Natural killer cell (primary cell): ENCODE data around the gene TSPO2. TPM values are rescaled to one million over a fixed set of nuclear protein-coding genes. Genes with fewer than 3 reads are reported as not detected.

Experiments
- ATAC-seq, 3 donors: fragments of 150-1000 bp in 2 of 3; fragments of 200-7000 bp in 1 of 3; cut with Tn5 transposase; 1 replicate in 1 of 3; 2 replicates in 2 of 3; pipeline ENCODE4 v1.10.0; 2021; ENCODE audit warnings: mild to moderate bottlenecking in 2 of 3, moderate library complexity in 2 of 3
- DNase-seq, 2 donors: peaks; one replicate each; pipeline versions ENCODE4 v3.0.0 to v3.0.0-alpha.2; 2013 to 2021; ENCODE audit warnings: mixed read lengths in 1 of 2
- H3K27ac ChIP-seq: one replicate; pipeline ENCODE4 v1.5.1; 2013; ENCODE audit warnings: mild to moderate bottlenecking, low read length
- H3K27me3 ChIP-seq: one replicate; pipeline ENCODE4 v1.6.1; 2013; ENCODE audit warnings: low read length; ENCODE audit not compliant: control insufficient read depth, insufficient read depth
- H3K36me3 ChIP-seq: one replicate; pipeline ENCODE4 v1.6.1; 2013; ENCODE audit warnings: low read length; ENCODE audit not compliant: control insufficient read depth, insufficient read depth
- H3K4me1 ChIP-seq: one replicate; pipeline ENCODE4 v1.6.1; 2013; ENCODE audit warnings: low read length; ENCODE audit not compliant: control insufficient read depth, insufficient read depth
- H3K4me3 ChIP-seq: one replicate; pipeline ENCODE4 v1.5.1; 2013; ENCODE audit warnings: low read length
- H3K9me3 ChIP-seq: one replicate; pipeline ENCODE4 v1.6.1; 2013; ENCODE audit warnings: low read length; ENCODE audit not compliant: control insufficient read depth, insufficient read depth
- H3K27ac Mint-ChIP-seq, 2 donors: one replicate each; pipeline ENCODE4 v1.8.0; 2022; ENCODE audit warnings: mild to moderate bottlenecking in 2 of 2, mixed read lengths in 2 of 2, moderate library complexity in 1 of 2
- H3K27me3 Mint-ChIP-seq, 2 donors: one replicate each; pipeline ENCODE4 v1.8.0; 2022; ENCODE audit warnings: low read depth in 2 of 2, mixed read lengths in 2 of 2
- H3K36me3 Mint-ChIP-seq: one replicate; pipeline ENCODE4 v1.8.0; 2022; ENCODE audit warnings: mixed read lengths
- H3K4me1 Mint-ChIP-seq, 2 donors: one replicate each; pipeline ENCODE4 v1.8.0; 2022; ENCODE audit warnings: mixed read lengths in 2 of 2
- H3K4me3 Mint-ChIP-seq: one replicate; pipeline ENCODE4 v1.8.0; 2022; ENCODE audit warnings: mild to moderate bottlenecking, moderate library complexity, mixed read lengths
- H3K9me3 Mint-ChIP-seq, 2 donors: one replicate each; pipeline ENCODE4 v1.8.0; 2022; ENCODE audit warnings: mixed read lengths in 2 of 2
- WGBS: methylation state at CpG from one replicate; pipeline ENCODE4 v1.1.7; 2013; ENCODE audit warnings: missing lambda C conversion rate; ENCODE audit not compliant: insufficient coverage; 5-methylcytosine and 5-hydroxymethylcytosine counted together
- intact Hi-C: fragments of 100-400 bp; cut with micrococcal nuclease; formaldehyde crosslinking; loops from one replicate; pipeline ENCODE4 v1.14.2; 2022
- total RNA-seq, 4 donors: library from RNA; stranded (reverse); fragments of 120-200 nt in 1 of 4; gene quantifications; one replicate each; pipeline versions ENCODE4 v1.2.3 to v1.2.4, GENCODE V29; 2013 to 2022
- TF ChIP-seq, protein P1 (sequence below): fragments of 200-600 bp; IDR thresholded peaks from one replicate; pipeline ENCODE4 v1.8.0; 2022; ENCODE audit warnings: antibody characterized with exemption

Gene TSPO2
- total RNA-seq, 3 donors from 2014 or later (not counting 1 experiment from before 2014, with no cell fraction given), result not detected

GRCh38 chr6:41025966-41026530 lies 16.2 kb upstream of the TSPO2 start:
- 94% methylated on average over 3 of the region's 3 CpGs for WGBS
- H3K4me1 ChIP-seq, result peaks cover 20% of the 10 kb centered on the region
- H3K4me3 Mint-ChIP-seq, result peak overlapping the region; percentile 56
- H3K27me3 ChIP-seq, result no peaks in the 10 kb centered on the region
- H3K4me3 ChIP-seq, result no peak overlapping the region
- H3K9me3 ChIP-seq, result no peaks in the 10 kb centered on the region
- intact Hi-C loops, result loop anchor here (5.0 kb wide), 2 partner anchors 41 to 1664 kb away; no protein-coding TSS in a partner anchor
- H3K36me3 ChIP-seq, result no peaks in the 10 kb centered on the region
- ATAC-seq (no peak), DNase-seq (no peak)
- H3K27me3 Mint-ChIP-seq, result no peaks in the 10 kb centered on the region
- H3K36me3 Mint-ChIP-seq, result no peaks in the 10 kb centered on the region
- peaks cover 24 to 28% of the 10 kb centered on the region in 2 donors for H3K4me1 Mint-ChIP-seq
- no peak overlapping the region for H3K27ac ChIP-seq
- TF ChIP-seq, protein P1, sequence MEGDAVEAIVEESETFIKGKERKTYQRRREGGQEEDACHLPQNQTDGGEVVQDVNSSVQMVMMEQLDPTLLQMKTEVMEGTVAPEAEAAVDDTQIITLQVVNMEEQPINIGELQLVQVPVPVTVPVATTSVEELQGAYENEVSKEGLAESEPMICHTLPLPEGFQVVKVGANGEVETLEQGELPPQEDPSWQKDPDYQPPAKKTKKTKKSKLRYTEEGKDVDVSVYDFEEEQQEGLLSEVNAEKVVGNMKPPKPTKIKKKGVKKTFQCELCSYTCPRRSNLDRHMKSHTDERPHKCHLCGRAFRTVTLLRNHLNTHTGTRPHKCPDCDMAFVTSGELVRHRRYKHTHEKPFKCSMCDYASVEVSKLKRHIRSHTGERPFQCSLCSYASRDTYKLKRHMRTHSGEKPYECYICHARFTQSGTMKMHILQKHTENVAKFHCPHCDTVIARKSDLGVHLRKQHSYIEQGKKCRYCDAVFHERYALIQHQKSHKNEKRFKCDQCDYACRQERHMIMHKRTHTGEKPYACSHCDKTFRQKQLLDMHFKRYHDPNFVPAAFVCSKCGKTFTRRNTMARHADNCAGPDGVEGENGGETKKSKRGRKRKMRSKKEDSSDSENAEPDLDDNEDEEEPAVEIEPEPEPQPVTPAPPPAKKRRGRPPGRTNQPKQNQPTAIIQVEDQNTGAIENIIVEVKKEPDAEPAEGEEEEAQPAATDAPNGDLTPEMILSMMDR, result no peak
- H3K9me3 Mint-ChIP-seq, result no peaks in the 10 kb centered on the region
- H3K27ac Mint-ChIP-seq, result no peak overlapping the region

DNA sequence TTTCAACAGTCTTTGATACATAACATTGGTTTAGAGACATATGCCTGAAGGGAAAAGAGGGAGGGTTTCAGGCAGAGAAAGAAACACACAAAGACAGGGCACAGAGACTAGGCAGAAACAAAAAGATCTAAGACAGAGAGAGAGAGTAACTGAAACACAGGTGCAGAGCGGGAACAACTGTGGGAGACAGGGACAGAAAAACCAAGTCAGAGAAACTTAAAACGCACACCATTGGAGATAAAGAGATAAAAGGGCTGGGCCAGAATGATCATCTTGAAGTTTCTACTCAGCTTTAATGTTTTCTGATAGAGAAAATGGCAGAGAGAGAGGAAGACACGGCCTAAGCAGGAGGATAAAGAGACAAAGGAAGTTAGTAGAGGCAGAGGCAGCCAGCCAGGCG lies 15.0 kb upstream of the TSPO2 start:
- Mint-ChIP-seq H3K27me3 (no peaks in the 10 kb centered on the region), H3K9me3 (no peaks in the 10 kb centered on the region), H3K36me3 (no peaks in the 10 kb centered on the region), H3K27ac (peak overlapping the region; percentile 7 to 79), H3K4me3 (peak overlapping the region; percentile 91), H3K4me1 (peaks cover 24 to 28% of the 10 kb centered on the region in 2 donors)
- DNase-seq, result no peak
- no peak for ATAC-seq
- Histone ChIP-seq H3K4me3 (no peak overlapping the region), H3K9me3 (no peaks in the 10 kb centered on the region), H3K27ac (no peak overlapping the region), H3K4me1 (peaks cover 20% of the 10 kb centered on the region), H3K27me3 (no peaks in the 10 kb centered on the region), H3K36me3 (no peaks in the 10 kb centered on the region)
- intact Hi-C loops, result loop anchor here (1.0 to 5.0 kb wide), 3 partner anchors 21 to 1665 kb away; no protein-coding TSS in a partner anchor
- TF ChIP-seq, protein P1, result no peak
- WGBS, result 41% methylated on average over 4 of the region's 4 CpGs

DNA sequence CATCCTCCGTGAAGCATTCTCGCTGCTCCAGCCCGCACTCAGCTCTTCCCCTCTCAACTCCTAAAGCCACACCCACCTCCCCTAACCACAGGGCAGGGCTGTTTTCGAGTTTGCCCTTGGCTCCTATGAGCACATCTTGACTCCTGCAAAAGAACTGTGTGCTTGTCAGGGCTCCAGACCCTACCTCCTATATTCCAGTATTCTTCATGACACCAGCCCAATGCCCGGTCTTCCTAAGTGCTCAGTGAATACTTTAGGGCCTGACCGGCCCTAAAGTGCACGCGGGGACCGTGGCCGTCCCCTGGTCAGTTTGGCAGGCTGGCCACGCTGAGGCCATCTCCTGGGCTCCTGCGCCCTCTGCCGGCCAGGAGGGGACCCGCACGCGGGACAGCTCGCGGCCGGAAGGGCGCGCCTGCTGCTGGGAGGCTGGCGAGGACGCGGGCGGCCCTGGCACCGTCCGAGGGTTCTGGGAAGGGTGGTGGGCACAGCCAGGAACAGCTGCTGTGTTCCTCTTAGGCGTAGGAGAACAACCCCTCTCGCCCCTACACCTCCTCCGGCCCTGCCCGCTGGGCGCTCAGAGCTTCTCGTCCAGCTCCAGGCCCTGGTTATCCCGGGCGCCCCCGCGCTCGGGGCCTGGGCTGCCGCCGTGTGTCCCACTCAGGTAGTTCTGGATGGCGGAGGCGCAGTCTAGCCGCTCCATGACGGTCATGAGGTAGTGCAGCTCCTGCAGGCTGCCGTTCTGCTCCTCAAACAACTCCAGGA lies 14.3 kb upstream of the TSPO2 start:
- intact Hi-C loops, result loop anchor here (1.0 to 5.0 kb wide), 3 partner anchors 22 to 1666 kb away; no protein-coding TSS in a partner anchor
- Histone ChIP-seq H3K36me3 (no peaks in the 10 kb centered on the region), H3K27me3 (no peaks in the 10 kb centered on the region), H3K9me3 (no peaks in the 10 kb centered on the region), H3K4me3 (peak overlapping the region; percentile 53), H3K27ac (peak overlapping the region; percentile 60), H3K4me1 (peaks cover 20% of the 10 kb centered on the region)
- TF ChIP-seq, protein P1, result peak; percentile 99
- peak overlapping the region; percentile 91 for H3K4me3 Mint-ChIP-seq
- DNase-seq (peak; percentile 80 to 84), ATAC-seq (peak; percentile 93 to 97 (median 95))
- peak overlapping the region; percentile 7 to 79 for H3K27ac Mint-ChIP-seq
- no peaks in the 10 kb centered on the region for H3K36me3 Mint-ChIP-seq
- H3K4me1 Mint-ChIP-seq, result peaks cover 24 to 28% of the 10 kb centered on the region in 2 donors
- no peaks in the 10 kb centered on the region for H3K9me3 Mint-ChIP-seq
- H3K27me3 Mint-ChIP-seq, result no peaks in the 10 kb centered on the region
- WGBS, result 4% methylated on average over 45 of the region's 45 CpGs
